IPS DF 19.7 (cell line): ENCODE results near the gene MAST4.

Experiments
- DNase-seq: peaks from one replicate; pipeline ENCODE4 v3.0.0-alpha.2; 2013; ENCODE audit warnings: low read depth, low spot score

The MAST4 gene

GRCh38 chr5:67038817-67039603, 442.8 kb downstream of the MAST4 start:
- DNase-seq, result no peak

DNA sequence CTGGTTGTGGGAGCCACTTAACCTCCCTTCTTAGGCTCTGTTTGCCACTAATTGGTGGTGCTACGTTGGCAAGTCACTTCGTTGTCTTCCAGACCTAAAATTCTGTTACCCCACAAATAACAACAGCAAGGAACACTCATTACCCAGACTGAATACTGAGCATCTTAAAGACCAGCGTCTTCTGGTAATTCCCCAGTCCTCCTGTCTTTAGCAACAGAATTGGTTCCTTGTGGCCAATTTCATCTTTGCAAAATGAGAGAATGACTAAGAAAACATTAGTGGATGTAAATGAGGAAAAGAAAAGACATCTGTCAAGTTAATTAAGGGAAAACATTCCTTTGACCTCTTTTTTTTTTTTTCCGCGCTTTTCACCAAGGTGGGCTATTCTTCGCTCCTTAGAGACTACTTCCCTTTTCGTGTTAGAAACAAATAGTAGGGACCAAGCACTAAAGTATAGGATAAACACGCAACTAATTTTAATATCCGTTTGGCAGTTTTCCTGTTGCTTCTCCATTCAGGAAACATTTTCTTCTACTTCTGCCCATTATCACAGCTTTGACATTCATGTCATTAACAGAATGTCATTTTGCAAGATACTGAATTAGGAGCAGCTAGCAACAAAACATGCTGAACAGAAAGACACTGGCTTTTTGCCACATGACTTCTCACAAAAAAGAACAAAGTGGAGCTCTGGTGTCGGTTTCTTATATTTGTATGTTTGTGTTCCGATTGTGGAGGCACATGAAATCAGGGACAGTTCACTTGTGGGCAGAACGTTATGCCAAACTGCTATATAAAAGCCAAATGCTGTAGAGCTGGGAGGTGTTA, 446.2 kb downstream of the MAST4 start:
- no peak for DNase-seq

DNA sequence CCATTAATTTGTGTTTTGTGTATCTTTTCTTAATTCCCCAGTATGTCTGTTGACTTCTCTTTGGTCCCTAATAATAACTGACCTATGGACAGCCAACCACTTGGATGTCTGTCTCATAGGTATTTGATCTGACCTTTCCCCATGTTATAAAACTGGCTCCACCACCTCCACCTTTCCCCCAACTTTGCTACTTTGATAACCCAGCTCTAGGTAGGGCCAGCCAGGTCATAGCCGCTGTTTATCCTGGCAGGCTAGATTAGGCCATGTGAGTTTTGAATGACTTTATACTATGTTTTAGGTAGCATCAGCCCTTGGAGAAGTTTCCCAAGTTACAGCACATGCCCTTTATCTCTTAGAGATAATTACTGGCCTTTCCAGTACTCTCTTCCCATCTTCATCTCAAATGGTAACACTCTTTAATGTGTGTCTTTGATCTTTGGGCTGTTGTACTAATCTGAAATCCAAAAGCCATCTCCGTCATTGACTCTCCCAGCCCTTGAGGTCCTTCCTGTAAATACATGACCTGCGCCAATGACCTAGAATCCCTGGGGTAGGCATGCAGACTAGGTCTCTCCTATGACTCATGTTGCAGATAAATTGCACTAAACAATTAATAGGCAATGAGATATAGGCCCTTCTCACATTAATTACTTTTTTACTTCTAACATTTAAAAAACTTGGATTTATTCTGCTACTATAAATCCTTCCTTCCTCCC, 447.8 kb downstream of the MAST4 start:
- no peak for DNase-seq

- DNase-seq, result no peak
Measured at GRCh38 chr5:67045816-67046740, 449.9 kb downstream of the MAST4 start.

GRCh38 chr5:67047160-67047559, 451.0 kb downstream of the MAST4 start:
- no peak for DNase-seq

DNA sequence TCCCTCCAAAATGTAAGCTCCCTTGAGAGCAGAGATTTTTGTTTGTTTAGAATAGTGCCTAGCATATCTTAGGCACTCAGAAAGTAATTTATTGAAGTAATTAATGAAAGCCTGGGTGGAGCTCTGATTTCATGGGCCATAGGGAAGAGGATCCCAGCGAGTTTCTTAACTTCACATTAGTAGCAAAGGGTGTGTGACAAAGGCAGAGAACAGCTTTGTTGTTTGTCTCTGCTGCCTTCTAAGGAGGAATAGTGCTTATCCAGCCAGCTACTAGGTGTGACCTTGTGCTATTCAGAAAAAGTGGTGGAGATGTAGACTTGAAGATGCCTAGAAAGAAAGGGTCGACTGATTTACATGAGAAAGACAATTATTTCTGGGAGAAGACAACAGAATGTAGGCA, 451.4 kb downstream of the MAST4 start:
- DNase-seq, result no peak

DNA sequence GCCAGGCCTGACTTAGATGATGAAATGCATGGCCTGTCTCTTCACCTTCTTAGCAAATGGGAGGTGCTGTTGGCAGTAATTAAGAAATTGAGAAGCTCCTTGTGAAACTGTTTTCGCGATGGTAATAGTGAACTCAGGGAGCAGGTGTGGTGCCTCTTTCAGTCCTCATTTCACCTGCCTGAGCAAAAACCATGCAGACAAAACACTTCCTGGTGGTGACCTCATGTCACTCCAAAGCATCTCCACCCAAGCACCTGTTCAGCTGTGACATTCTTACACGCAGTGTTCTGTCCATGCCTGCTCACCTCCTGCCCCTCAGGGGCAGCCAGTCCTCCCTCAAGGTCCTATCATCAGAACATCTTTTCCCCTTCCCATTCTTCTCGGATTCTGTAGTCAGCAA, 453.9 kb downstream of the MAST4 start:
- DNase-seq, result no peak

- DNase-seq, result no peak
Measured at GRCh38 chr5:67050635-67051034, 454.4 kb downstream of the MAST4 start.

- DNase-seq, result no peak
Measured at GRCh38 chr5:67051164-67051563, 455.0 kb downstream of the MAST4 start.

- no peak for DNase-seq
Measured at GRCh38 chr5:67052034-67052433, 455.8 kb downstream of the MAST4 start.

DNA sequence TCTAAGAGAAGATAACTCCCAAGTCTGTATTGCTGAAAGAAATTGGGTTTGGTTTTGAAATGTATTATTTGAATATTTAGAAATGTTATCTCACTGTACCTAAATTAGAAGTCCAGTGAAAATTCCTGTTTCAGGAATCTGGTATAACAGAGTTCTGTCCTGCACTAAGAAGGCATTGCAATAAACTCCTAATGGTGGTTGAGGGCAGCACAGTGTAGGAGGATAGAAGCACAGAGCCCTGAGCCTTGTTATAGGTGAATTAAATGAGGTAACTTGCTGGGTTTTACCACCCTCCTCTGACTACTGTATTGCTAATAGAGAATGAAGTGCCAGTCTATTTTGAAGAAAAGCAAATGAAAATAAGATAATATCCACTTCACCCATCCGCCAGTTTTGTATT, 457.0 kb downstream of the MAST4 start:
- no peak for DNase-seq

GRCh38 chr5:67058998-67059743, 463.0 kb downstream of the MAST4 start:
- peak; percentile 17 for DNase-seq

DNA sequence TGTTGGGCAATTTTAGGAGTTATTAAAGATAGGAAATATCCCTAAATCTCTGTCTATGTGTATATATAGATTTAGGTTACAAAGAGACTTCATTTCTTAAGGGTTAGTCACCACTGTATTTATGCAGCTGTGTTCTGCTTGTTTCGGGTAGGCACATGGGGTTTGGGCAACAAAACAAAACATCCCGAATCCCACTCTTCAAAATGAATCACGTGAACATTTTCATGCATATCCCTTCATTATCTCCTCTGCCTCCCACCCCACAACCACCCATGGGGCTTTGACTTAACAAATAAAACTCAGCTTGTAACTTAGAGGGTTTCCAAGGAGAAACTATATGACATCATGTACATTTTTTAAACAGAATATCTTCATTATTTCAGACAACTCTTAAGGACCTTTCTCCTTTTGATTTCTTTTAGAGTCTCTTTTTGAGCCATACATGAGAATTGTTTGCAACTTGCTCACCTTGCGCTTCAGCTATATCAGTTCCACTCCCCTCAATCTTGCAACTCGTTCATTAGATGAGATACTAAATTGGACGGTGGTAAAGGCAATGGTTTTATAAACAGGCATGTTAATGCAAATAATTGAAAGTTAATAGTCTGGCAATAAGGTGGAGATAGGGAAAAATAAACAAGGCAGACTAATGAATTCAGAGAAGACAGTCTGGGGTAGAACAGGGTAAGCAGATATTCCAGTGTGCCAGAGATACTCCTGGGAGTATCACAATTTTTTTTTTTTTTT, 463.7 kb downstream of the MAST4 start:
- no peak for DNase-seq

- no peak for DNase-seq
Measured at GRCh38 chr5:67061511-67061910, 465.3 kb downstream of the MAST4 start.

- no peak for DNase-seq
Measured at GRCh38 chr5:67063055-67063454, 466.9 kb downstream of the MAST4 start.

DNA sequence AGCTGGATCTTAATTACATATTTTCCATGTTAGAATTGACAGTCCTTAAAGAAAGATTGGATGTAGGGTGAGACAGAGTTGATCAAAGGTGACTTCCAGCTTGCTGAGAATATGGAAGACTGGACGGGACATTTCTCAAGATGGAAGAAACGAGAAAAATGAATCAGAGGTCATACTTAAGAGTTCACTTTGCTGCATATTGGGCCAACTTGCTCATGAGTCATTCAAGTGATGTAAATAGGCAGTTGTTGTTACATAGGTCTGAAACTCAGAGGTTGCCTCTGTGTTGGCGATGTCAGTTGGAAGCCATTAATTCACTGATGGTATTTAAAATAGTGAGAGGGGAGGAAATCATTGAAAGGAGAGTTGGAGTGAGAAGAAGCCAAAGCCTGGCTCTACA, 467.6 kb downstream of the MAST4 start:
- no peak for DNase-seq

DNA sequence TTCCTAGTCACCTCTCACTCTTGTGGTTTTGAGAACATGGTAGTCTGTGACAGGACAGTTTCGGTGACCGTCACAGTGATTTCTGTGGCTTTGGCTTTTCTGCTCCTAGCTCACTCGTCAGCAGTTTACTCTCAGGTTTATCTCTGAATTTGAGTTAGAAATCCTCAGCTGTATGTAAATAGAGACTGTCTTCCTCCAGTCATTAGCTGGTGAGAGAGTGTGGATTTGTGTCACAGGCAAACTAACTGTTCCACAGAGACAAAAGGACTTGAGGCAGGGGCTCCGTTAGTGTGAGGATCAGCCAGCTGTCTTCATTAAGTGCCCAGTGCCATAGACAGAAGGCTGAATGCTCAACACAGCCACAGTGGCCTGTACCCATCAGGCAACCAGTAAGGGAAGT, 469.0 kb downstream of the MAST4 start:
- no peak for DNase-seq

DNA sequence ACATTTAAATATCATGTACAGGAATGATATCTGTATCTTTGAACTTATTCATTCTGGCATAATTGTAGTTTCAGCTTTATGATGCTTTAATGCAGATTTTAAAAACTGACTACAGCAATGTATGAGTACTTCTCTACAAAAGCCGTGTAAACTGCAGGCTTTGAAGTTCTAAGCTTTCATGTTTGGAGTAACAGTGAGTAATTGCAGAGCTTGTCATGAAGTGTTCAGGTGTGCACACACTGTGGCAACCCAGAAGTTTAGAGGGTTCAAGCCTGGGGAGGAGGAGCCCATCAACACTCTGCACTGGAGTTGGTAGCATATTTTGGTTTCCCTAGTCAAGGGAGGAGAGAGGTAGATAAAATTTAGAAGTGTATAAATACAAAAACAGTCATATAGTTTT, 469.5 kb downstream of the MAST4 start:
- no peak for DNase-seq

- no peak for DNase-seq
Measured at GRCh38 chr5:67066815-67067214, 470.6 kb downstream of the MAST4 start.
